D341Med (cell line): ENCODE data around the gene PSKH1.
A peak's percentile ranks its signal among the peaks of the same experiment; 100 is the strongest.
"Not testable (repeated sequence)": the region's sequence is repeated elsewhere in the genome, so short reads cannot be mapped to it uniquely, and the experiment has no call there.

Experiments used
- DNase-seq: peaks from one replicate; pipeline ENCODE4 v3.0.0; 2012; ENCODE audit warnings: low spot score

PSKH1 gene

GRCh38 chr16:67963292-67963661, 70.2 kb downstream of the PSKH1 start:
- no peak for DNase-seq

- no peak for DNase-seq
Measured at GRCh38 chr16:67963662-67964321, 70.7 kb downstream of the PSKH1 start.

GRCh38 chr16:67964477-67965131, 71.5 kb downstream of the PSKH1 start:
- DNase-seq: no peak

- no peak for DNase-seq
Measured at GRCh38 chr16:67965668-67966548, 72.9 kb downstream of the PSKH1 start.

GRCh38 chr16:67966549-67967182, 73.6 kb downstream of the PSKH1 start:
- no peak for DNase-seq

GRCh38 chr16:67967183-67967957, 74.3 kb downstream of the PSKH1 start:
- no peak for DNase-seq

- peak; percentile 76 for DNase-seq
Measured at GRCh38 chr16:67967958-67968399, 74.9 kb downstream of the PSKH1 start.

- DNase-seq: peak; percentile 91
Measured at GRCh38 chr16:67968400-67969253, 75.6 kb downstream of the PSKH1 start, which contains the start of gene SLC12A4. SLC12A4 (minus strand) TSS chr16:67968637; CDS start chr16:67968553, 84 bp downstream.

GRCh38 chr16:67969254-67970039, 76.4 kb downstream of the PSKH1 start:
- no peak for DNase-seq

- no peak for DNase-seq
Measured at GRCh38 chr16:67971111-67971510, 78.1 kb downstream of the PSKH1 start.

GRCh38 chr16:67972285-67972684, 79.2 kb downstream of the PSKH1 start:
- not testable (repeated sequence) for DNase-seq

GRCh38 chr16:67975321-67976105, 82.5 kb downstream of the PSKH1 start:
- DNase-seq: no peak

- no peak for DNase-seq
Measured at GRCh38 chr16:67976205-67976604, 83.2 kb downstream of the PSKH1 start.

GRCh38 chr16:67977005-67977404, 84.0 kb downstream of the PSKH1 start:
- no peak for DNase-seq

- no peak for DNase-seq
Measured at GRCh38 chr16:67977469-67978227, 84.6 kb downstream of the PSKH1 start.
